ENCODE results near the gene PLCZ1.

Gene PLCZ1

DNA sequence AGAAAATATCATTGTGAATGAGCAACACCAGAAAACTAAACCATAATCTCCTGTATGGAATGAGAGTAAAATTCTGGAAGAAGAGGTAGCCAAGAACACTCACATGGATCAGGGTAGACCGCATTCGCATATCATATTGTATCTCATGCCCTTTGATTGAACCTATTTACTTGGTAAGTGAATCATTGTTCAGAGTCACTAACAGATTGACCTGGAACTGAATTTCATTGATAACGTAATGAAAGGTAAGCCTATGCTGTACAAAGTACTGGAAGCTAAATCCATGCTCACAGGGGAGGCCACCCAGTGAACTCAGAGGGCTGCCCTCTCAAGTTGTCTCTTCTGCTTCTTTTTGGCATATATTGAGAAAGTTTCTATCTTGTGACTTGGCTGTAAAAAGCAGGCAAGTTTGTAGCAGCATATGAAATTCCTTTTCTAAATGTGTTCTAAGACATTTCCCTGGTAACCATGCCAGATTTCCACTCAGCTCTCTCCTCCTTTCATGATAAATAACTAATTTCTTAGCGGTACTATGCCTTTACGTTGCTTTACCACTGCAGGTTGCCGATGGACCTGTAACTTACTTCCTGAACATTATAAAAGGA is 91.4 kb downstream of the PLCZ1 start:
- DNase-seq (ENCODE audit: low spot score), result no peak
- in situ Hi-C loops (cut with MboI; ENCODE audit: low sequenced_read_pairs, unreplicated experiment), result no loop called here
- TF ChIP-seq, protein P1, sequence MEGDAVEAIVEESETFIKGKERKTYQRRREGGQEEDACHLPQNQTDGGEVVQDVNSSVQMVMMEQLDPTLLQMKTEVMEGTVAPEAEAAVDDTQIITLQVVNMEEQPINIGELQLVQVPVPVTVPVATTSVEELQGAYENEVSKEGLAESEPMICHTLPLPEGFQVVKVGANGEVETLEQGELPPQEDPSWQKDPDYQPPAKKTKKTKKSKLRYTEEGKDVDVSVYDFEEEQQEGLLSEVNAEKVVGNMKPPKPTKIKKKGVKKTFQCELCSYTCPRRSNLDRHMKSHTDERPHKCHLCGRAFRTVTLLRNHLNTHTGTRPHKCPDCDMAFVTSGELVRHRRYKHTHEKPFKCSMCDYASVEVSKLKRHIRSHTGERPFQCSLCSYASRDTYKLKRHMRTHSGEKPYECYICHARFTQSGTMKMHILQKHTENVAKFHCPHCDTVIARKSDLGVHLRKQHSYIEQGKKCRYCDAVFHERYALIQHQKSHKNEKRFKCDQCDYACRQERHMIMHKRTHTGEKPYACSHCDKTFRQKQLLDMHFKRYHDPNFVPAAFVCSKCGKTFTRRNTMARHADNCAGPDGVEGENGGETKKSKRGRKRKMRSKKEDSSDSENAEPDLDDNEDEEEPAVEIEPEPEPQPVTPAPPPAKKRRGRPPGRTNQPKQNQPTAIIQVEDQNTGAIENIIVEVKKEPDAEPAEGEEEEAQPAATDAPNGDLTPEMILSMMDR (IDR thresholded peaks at IDR 0.05; ENCODE audit: borderline replicate concordance, control extremely low read depth, extremely low read depth, insufficient read depth, missing control alignments), result no peak

DNA sequence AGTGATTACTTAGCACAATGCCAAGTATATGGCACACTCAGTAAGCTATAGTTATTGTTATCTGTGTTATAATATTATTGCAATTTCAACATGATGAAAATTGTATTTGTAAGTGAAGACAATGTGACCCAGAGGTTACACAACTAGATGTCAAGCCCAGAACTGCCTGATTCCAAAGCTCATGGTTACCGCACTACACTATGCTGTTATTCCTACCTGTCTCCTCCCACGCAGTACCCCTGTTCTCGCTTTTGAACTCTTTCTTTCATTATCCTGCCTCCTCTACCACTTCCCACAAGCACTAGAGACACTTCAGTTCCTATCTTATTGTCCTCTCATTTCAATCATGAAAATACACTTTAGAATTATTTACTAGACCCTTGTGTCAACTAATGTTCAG is 93.2 kb downstream of the PLCZ1 start:
- TF ChIP-seq, protein P1 (IDR thresholded peaks at IDR 0.05; ENCODE audit: borderline replicate concordance, control extremely low read depth, extremely low read depth, insufficient read depth, missing control alignments), result no peak
- in situ Hi-C loops (cut with MboI; ENCODE audit: low sequenced_read_pairs, unreplicated experiment), result no loop called here

DNA sequence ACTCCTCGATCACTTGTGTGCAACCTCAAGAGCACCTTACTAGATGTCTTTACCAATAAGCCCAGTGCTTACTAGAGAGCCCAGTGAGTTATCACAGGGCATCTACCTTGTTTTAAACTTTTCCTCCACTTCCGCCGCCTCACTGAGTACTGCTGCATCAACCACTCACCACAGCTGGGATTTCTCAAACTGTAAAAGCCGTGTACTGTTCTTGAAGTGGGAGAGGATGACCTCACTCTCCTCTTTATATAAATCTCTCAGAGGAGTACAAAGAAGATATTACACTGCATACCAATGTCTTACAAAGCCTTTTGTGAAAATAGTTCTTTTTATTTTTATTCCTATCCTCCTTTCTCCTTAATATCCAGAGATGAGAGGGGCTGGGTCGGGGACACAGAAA is 94.1 kb downstream of the PLCZ1 start:
- no peak for DNase-seq (ENCODE audit: low spot score)
- in situ Hi-C loops (cut with MboI; ENCODE audit: low sequenced_read_pairs, unreplicated experiment), result no loop called here
- TF ChIP-seq, protein P1 (IDR thresholded peaks at IDR 0.05; ENCODE audit: borderline replicate concordance, control extremely low read depth, extremely low read depth, insufficient read depth, missing control alignments), result no peak

More for the DNA sequence above, 93.2 kb downstream of the PLCZ1 start:
- DNase-seq (ENCODE audit: low spot score), result no peak

DNA sequence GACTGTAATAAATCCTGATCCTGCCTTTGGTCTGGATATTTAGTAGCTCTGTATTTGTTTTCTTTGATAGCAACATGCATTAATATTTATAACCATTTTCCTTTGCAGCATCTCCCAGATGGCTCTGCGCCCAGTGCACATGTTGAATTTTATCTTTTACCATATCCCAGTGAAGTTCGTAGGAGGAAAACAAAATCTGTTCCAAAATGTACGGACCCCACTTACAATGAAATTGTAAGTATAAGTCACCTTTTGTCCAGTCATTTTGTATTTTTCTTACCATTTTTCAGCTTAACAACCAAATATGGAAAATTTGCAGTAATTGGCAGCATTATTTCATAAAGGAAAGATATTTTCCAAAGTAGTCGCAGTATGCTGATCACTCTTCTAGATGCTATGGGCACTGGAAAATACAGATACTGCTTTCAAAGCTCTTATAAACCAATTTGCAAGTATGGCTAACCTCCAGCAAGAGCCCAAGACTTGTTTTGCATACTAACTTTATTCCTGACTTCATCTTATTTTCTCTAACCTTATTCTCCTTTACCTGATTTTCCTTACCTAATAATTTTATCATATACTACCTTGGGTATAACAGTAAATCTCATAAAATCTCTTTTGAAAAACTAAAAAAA is 97.4 kb downstream of the PLCZ1 start:
- DNase-seq (ENCODE audit: low spot score), result no peak
- in situ Hi-C loops (cut with MboI; ENCODE audit: low sequenced_read_pairs, unreplicated experiment), result no loop called here
- TF ChIP-seq, protein P1 (IDR thresholded peaks at IDR 0.05; ENCODE audit: borderline replicate concordance, control extremely low read depth, extremely low read depth, insufficient read depth, missing control alignments), result no peak

DNA sequence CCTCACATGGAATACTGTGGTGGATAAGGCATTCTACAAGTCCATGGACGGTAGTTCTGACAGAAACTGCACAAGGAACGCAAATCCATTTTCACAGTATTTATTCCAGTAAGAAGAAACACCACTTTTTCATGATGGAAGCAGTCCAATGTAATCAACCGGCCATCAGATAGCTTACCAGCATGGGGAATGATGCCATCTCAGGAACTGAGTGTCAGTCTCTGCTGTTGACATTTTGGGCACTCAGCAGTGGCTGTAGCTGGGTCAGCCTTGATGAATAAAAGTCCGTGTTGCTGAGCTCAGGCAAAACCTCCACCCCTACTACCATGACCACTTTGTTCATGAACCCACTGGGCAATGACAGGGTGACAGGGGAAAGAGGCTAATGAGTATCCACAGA is 103.4 kb downstream of the PLCZ1 start:
- in situ Hi-C loops (cut with MboI; ENCODE audit: low sequenced_read_pairs, unreplicated experiment), result no loop called here
- no peak for DNase-seq (ENCODE audit: low spot score)
- TF ChIP-seq, protein P1 (IDR thresholded peaks at IDR 0.05; ENCODE audit: borderline replicate concordance, control extremely low read depth, extremely low read depth, insufficient read depth, missing control alignments), result no peak
